H1 (cell line): Measurements from ENCODE around the gene TXLNA. TPM values are rescaled to one million over a fixed set of nuclear protein-coding genes. Genes with fewer than 3 reads are reported as not detected.

Experiments
- CTCF ChIA-PET: fragments of 300-600 bp; sonication (Branson Sonifier 250); formaldehyde crosslinking; loops from one replicate; lab custom pipeline; 2021; ENCODE audit not compliant: partially characterized antibody; lab: Charles Lee
- POLR2A ChIA-PET: fragments of 300-600 bp; sonication (Branson Sonifier 250); formaldehyde crosslinking; loops from one replicate; lab custom pipeline; 2021; ENCODE audit warnings: inconsistent platforms; ENCODE audit not compliant: partially characterized antibody; lab: Charles Lee
- DNase-seq, 2 experiments: peaks; one replicate each; pipeline versions ENCODE4 v3.0.0 to v3.0.0-alpha.2; 2010 to 2022; ENCODE audit warnings: low spot score in 2 of 2, low read depth in 1 of 2, mixed read lengths in 1 of 2
- FAIRE-seq: peaks from 2 replicates; lab custom pipeline; 2011; peaks lifted over from hg19 to GRCh38; lab: Jason Lieb, UNC
- H2AFZ ChIP-seq: 2 replicates; pipeline ENCODE4 v1.8.1; 2012; ENCODE audit warnings: low read length, inconsistent platforms
- H2AK5ac ChIP-seq: 2 replicates; pipeline ENCODE4 v1.6.1; 2013; ENCODE audit warnings: low read depth, low read length
- H2BK120ac ChIP-seq: replicated peaks from 2 replicates; pipeline ENCODE3; 2013; ENCODE audit warnings: low read depth, low read length, inconsistent platforms
- H2BK12ac ChIP-seq: 2 replicates; pipeline ENCODE4 v1.6.1; 2013; ENCODE audit warnings: low read depth, low read length
- H2BK15ac ChIP-seq: 2 replicates; pipeline ENCODE4 v1.6.1; 2013; ENCODE audit warnings: low read length
- H2BK20ac ChIP-seq: 2 replicates; pipeline ENCODE4 v1.6.1; 2013; ENCODE audit warnings: low read length
- H2BK5ac ChIP-seq: 2 replicates; pipeline ENCODE4 v1.6.1; 2013; ENCODE audit warnings: low read depth, low read length
- H3K14ac ChIP-seq: 2 replicates; pipeline ENCODE4 v1.6.1; 2013; ENCODE audit warnings: inconsistent platforms; ENCODE audit not compliant: insufficient read length
- H3K18ac ChIP-seq: 2 replicates; pipeline ENCODE4 v1.6.1; 2013; ENCODE audit warnings: low read length; ENCODE audit errors: extremely low read depth
- H3K23ac ChIP-seq: 2 replicates; pipeline ENCODE4 v1.6.1; 2013; ENCODE audit warnings: inconsistent platforms; ENCODE audit not compliant: insufficient read length
- H3K23me2 ChIP-seq: 2 replicates; pipeline ENCODE4 v1.6.1; 2013; ENCODE audit warnings: low read depth, low read length
- H3K27ac ChIP-seq: 2 replicates; pipeline ENCODE4 v1.6.1; 2011; ENCODE audit warnings: low read depth, low read length, inconsistent platforms
- H3K27me3 ChIP-seq, 4 experiments: replicated peaks in 1 of 4; 1 replicate in 1 of 4; 2 replicates in 3 of 4; pipeline versions ENCODE4 v1.6.1 to v1.8.1; 2011 to 2013; ENCODE audit warnings: low read length in 3 of 4, mild to moderate bottlenecking in 3 of 4, inconsistent platforms in 2 of 4, mixed read lengths in 2 of 4, moderate library complexity in 1 of 4; ENCODE audit not compliant: control insufficient read depth in 3 of 4, insufficient read depth in 3 of 4; ENCODE audit errors: extremely low read depth in 1 of 4
- H3K36me3 ChIP-seq, 4 experiments: 2 replicates each; pipeline versions ENCODE4 v1.6.1 to v1.8.1; 2011 to 2013; ENCODE audit warnings: mild to moderate bottlenecking in 4 of 4, low read length in 3 of 4, moderate library complexity in 2 of 4, control low read depth in 1 of 4, inconsistent platforms in 1 of 4; ENCODE audit not compliant: insufficient read depth in 4 of 4, control insufficient read depth in 2 of 4
- H3K4ac ChIP-seq: replicated peaks from 2 replicates; pipeline ENCODE3; 2013; ENCODE audit warnings: low read length, low read depth, mixed read lengths, inconsistent platforms; ENCODE audit not compliant: insufficient read length
- H3K4me1 ChIP-seq, 4 experiments: replicated peaks in 1 of 4; 1 replicate in 1 of 4; 2 replicates in 3 of 4; pipeline versions ENCODE4 v1.6.1 to v1.8.1; 2011 to 2013; ENCODE audit warnings: low read length in 3 of 4, inconsistent platforms in 2 of 4, mixed read lengths in 1 of 4; ENCODE audit not compliant: insufficient read depth in 4 of 4, control insufficient read depth in 3 of 4
- H3K4me2 ChIP-seq, 2 experiments: 2 replicates each; pipeline versions ENCODE4 v1.6.1 to v1.8.1; 2011 to 2013; ENCODE audit warnings: low read depth in 2 of 2, low read length in 2 of 2, control low read depth in 1 of 2, inconsistent platforms in 1 of 2, mild to moderate bottlenecking in 1 of 2; ENCODE audit not compliant: insufficient read depth in 1 of 2
- H3K4me3 ChIP-seq, 4 experiments: fragments of 200-600, 300-600 bp in 1 of 4; sonication (generic), shearing (Covaris generic), sonication (Bioruptor Twin) in 1 of 4; 2 replicates each; pipeline versions ENCODE4 v1.5.1 to v1.8.1; 2011 to 2016; ENCODE audit warnings: low read length in 4 of 4, low read depth in 3 of 4, control low read depth in 2 of 4, inconsistent platforms in 2 of 4, mild to moderate bottlenecking in 2 of 4, mixed read lengths in 1 of 4, moderate library complexity in 1 of 4; ENCODE audit not compliant: insufficient read depth in 2 of 4; ENCODE audit errors: extremely low read depth in 1 of 4
- H3K56ac ChIP-seq: replicated peaks from 2 replicates; pipeline ENCODE3; 2013; ENCODE audit warnings: low read depth, mild to moderate bottlenecking, mixed read lengths, low read length, inconsistent platforms; ENCODE audit not compliant: insufficient read length
- H3K79me1 ChIP-seq: 2 replicates; pipeline ENCODE4 v1.6.1; 2013; ENCODE audit warnings: low read depth, low read length, control low read depth
- H3K79me2 ChIP-seq, 2 experiments: 2 replicates each; pipeline versions ENCODE4 v1.6.1 to v1.8.1; 2012 to 2013; ENCODE audit warnings: low read length in 2 of 2, mild to moderate bottlenecking in 2 of 2, inconsistent platforms in 1 of 2; ENCODE audit not compliant: insufficient read depth in 2 of 2, control insufficient read depth in 1 of 2
- H3K9ac ChIP-seq, 4 experiments: replicated peaks in 1 of 4; 1 replicate in 1 of 4; 2 replicates in 3 of 4; pipeline versions ENCODE4 v1.6.1 to v1.8.1; 2011 to 2013; ENCODE audit warnings: low read depth in 3 of 4, low read length in 3 of 4, control low read depth in 2 of 4, mild to moderate bottlenecking in 2 of 4, moderate library complexity in 2 of 4, inconsistent platforms in 1 of 4; ENCODE audit errors: extremely low read depth in 1 of 4
- H3K9me3 ChIP-seq, 2 experiments: 2 replicates each; pipeline versions ENCODE4 v1.6.1 to v1.8.1; 2012 to 2013; ENCODE audit warnings: mild to moderate bottlenecking in 2 of 2, moderate library complexity in 2 of 2, control low read depth in 1 of 2, inconsistent platforms in 1 of 2, low read depth in 1 of 2, low read length in 1 of 2, mixed read lengths in 1 of 2; ENCODE audit not compliant: insufficient read depth in 2 of 2
- H4K20me1 ChIP-seq, 2 experiments: replicated peaks in 1 of 2; 2 replicates each; pipeline versions ENCODE3 to v1.8.1; 2011 to 2013; ENCODE audit warnings: inconsistent platforms in 2 of 2, low read length in 2 of 2, mild to moderate bottlenecking in 1 of 2; ENCODE audit not compliant: insufficient read depth in 2 of 2, control insufficient read depth in 1 of 2
- H4K5ac ChIP-seq: 2 replicates; pipeline ENCODE4 v1.6.1; 2013; ENCODE audit warnings: low read length, low read depth, mixed read lengths, inconsistent platforms; ENCODE audit not compliant: insufficient read length
- H4K8ac ChIP-seq: 2 replicates; pipeline ENCODE4 v1.8.0; 2013; ENCODE audit warnings: mild to moderate bottlenecking, moderate library complexity, low read length, inconsistent platforms; ENCODE audit not compliant: insufficient read depth; ENCODE audit errors: extremely low read depth
- H4K91ac ChIP-seq: replicated peaks from 2 replicates; pipeline ENCODE3; 2013; ENCODE audit warnings: low read length, mixed read lengths, inconsistent platforms; ENCODE audit not compliant: insufficient read length
- E2F6 ChIP-seq: IDR thresholded peaks from 2 replicates; pipeline ENCODE4 v1.6.1; 2012; ENCODE audit warnings: inconsistent platforms
- JUND ChIP-seq: IDR thresholded peaks from 2 replicates; pipeline ENCODE4 v1.6.1; 2011; ENCODE audit warnings: mild to moderate bottlenecking, improper control_type of control experiment, low read length
- NRF1 ChIP-seq: IDR thresholded peaks from 2 replicates; pipeline ENCODE4 v1.6.1; 2011; ENCODE audit warnings: mild to moderate bottlenecking, low read depth, low read length, improper control_type of control experiment
- POLR2AphosphoS5 ChIP-seq: IDR thresholded peaks from 2 replicates; pipeline ENCODE4 v1.6.1; 2011; ENCODE audit warnings: low read depth, low read length
- RBBP5 ChIP-seq: IDR thresholded peaks from 2 replicates; pipeline ENCODE4 v1.7.1; 2012; ENCODE audit warnings: low read depth, mild to moderate bottlenecking, inconsistent platforms, low read length, moderate library complexity, borderline replicate concordance
- TCF12 ChIP-seq: IDR thresholded peaks from 2 replicates; pipeline ENCODE4 v1.6.1; 2011; ENCODE audit warnings: low read depth, mild to moderate bottlenecking, low read length
- WGBS, 2 experiments: shearing (Covaris generic) in 1 of 2; methylation state at CpG; one replicate each; pipeline versions ENCODE4 v1.1.6 to v1.1.7; 2013 to 2015; ENCODE audit warnings: low lambda C conversion rate in 2 of 2, mixed read lengths in 2 of 2, inconsistent platforms in 1 of 2, low coverage in 1 of 2, missing lambda C conversion rate in 1 of 2; ENCODE audit not compliant: insufficient replicate concordance in 2 of 2, insufficient coverage in 1 of 2, insufficient read length in 1 of 2; ENCODE audit errors: extremely low coverage in 1 of 2, missing lambda C conversion rate in 1 of 2; 5-methylcytosine and 5-hydroxymethylcytosine counted together
- polyA plus RNA-seq, 7 experiments: library from polyadenylated mRNA; depleted of rRNA in 3 of 7; stranded (reverse) in 5 of 7; unstranded in 2 of 7; fragments of >200 nt in 5 of 7; fragments of 200-250 nt in 2 of 7; gene quantifications; 1 replicate in 5 of 7; 2 replicates in 1 of 7; 4 replicates in 1 of 7; pipeline versions ENCODE4 v1.2.1 to v1.2.3, GENCODE V29; 2011 to 2013; ENCODE audit warnings: missing spikeins in 2 of 7, mixed read lengths in 2 of 7
- total RNA-seq: library from RNA; stranded (reverse); fragmentation: NEBNext Ultra II Directional; extraction: Animal tissue kit (Norgen Biotek cat#: 25700); gene quantifications from 2 replicates; pipeline ENCODE4 v1.2.1, GENCODE V29; 2021

TXLNA gene
- total and polyA plus RNA-seq, 2 of the 8 experiments (the other 6 are each of a cell fraction or from before 2014, with no cell fraction given), result 31.3 to 46.9 TPM

DNA sequence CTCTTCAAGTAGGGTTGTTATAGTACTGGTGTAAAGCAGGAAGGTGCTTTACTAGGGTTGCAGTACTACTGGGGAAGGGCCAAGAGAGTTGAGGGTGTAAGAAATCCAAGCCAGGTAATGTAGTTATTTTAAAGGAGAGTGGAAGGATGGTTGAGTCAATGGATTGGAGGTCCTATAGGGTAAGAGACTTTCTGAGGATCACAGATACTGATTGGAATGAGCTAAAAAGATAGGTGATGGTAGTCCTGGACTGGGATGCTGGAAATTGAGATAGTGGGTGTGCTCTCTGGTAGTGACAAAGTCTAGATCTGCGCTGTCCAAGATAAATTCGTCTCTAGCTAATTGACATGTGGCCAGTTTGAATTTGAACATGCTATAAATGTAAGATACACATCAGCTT is 7.0 kb downstream of the TXLNA start:
- no peak overlapping the region for H3K27ac ChIP-seq
- TF ChIP-seq E2F6, result no peak
- TF ChIP-seq RBBP5, result no peak
- TF ChIP-seq POLR2AphosphoS5, result no peak
- TF ChIP-seq TCF12, result no peak
- no peak for TF ChIP-seq JUND
- TF ChIP-seq NRF1, result no peak

More for the DNA sequence above, 7.0 kb downstream of the TXLNA start:
- H2AK5ac ChIP-seq, result no peak overlapping the region
- H3K27me3 ChIP-seq, result no peaks in the 10 kb centered on the region
- ChIA-PET CTCF (no interaction called here), POLR2A (interaction anchor here (0.6 to 21.3 kb wide), 9 partner anchors 2 to 150 kb away, joined by 3 to 332 read pairs (median 3); partner anchors contain the start of genes CCDC28B, IQCC, MARCKSL1 and TXLNA)
- H4K8ac ChIP-seq, result no peak overlapping the region
- peaks cover 7 to 30% of the 10 kb centered on the region in 2 experiments for H3K79me2 ChIP-seq
- H3K36me3 ChIP-seq, result peaks cover 37 to 79% (median 69%) of the 10 kb centered on the region in 4 experiments
- no peak overlapping the region for H3K56ac ChIP-seq
- no peak overlapping the region; the same call in 1 of the 2 replicates for H2BK15ac ChIP-seq
- H4K91ac ChIP-seq, result no peak overlapping the region
- no peak overlapping the region for H3K9ac ChIP-seq
- H2BK12ac ChIP-seq, result no peak overlapping the region
- no peak for FAIRE-seq
- DNase-seq, result no peak
- peaks cover 2% of the 10 kb centered on the region; the same call in 1 of the 2 replicates for H3K79me1 ChIP-seq
- H4K20me1 ChIP-seq, result peaks cover 4 to 11% of the 10 kb centered on the region in 2 experiments
- H2AFZ ChIP-seq, result no peak overlapping the region
- no peak overlapping the region for H3K4me3 ChIP-seq
- H3K18ac ChIP-seq, result no peak overlapping the region
- H3K14ac ChIP-seq, result no peak overlapping the region
- 0 out of 2 replicates have a peak overlapping the region, but pooled peaks have one; percentile 68 for H2BK5ac ChIP-seq
- no peak overlapping the region for H2BK120ac ChIP-seq
- no peak overlapping the region for H3K23ac ChIP-seq
- H3K4me1 ChIP-seq, result no peaks in the 10 kb centered on the region; a peak in 2 of 7 replicates
- no peak overlapping the region for H3K4me2 ChIP-seq
- 98% methylated on average over 2 of the region's 2 CpGs; no CpG with 5 or more reads in 1 of the 2 experiments for WGBS, 2 experiments
- no peaks in the 10 kb centered on the region for H3K23me2 ChIP-seq
- H3K9me3 ChIP-seq, result no peaks in the 10 kb centered on the region
- no peak overlapping the region for H3K4ac ChIP-seq
- no peak overlapping the region for H2BK20ac ChIP-seq
- no peak overlapping the region for H4K5ac ChIP-seq
